Mesodermal cell (in vitro differentiated cells): ENCODE results near the gene NEK11.

Experiments used
- H3K27ac ChIP-seq: 2 replicates; pipeline ENCODE4 v1.7.0; 2013; ENCODE audit warnings: mild to moderate bottlenecking, low read depth, low read length, moderate library complexity; ENCODE audit not compliant: severe bottlenecking
- H3K36me3 ChIP-seq: 2 replicates; pipeline ENCODE4 v1.7.1; 2013; ENCODE audit warnings: mild to moderate bottlenecking, low read length, moderate library complexity; ENCODE audit not compliant: control insufficient read depth, insufficient read depth
- H3K4me1 ChIP-seq: one replicate; pipeline ENCODE4 v1.7.1; 2013; ENCODE audit warnings: mild to moderate bottlenecking, low read length; ENCODE audit not compliant: insufficient read depth, control insufficient read depth, poor library complexity, severe bottlenecking
- H3K4me3 ChIP-seq: 2 replicates; pipeline ENCODE4 v1.7.0; 2013; ENCODE audit warnings: low read length, control low read depth, mild to moderate bottlenecking; ENCODE audit not compliant: insufficient read depth, poor library complexity, severe bottlenecking; ENCODE audit errors: extremely low read depth
- H3K9me3 ChIP-seq: 2 replicates; pipeline ENCODE4 v1.7.1; 2013; ENCODE audit warnings: mild to moderate bottlenecking, low read length, moderate library complexity; ENCODE audit not compliant: control insufficient read depth
- WGBS, 2 experiments: methylation state at CpG; one replicate each; pipeline ENCODE4 v1.1.5; 2013; ENCODE audit warnings: missing lambda C conversion rate in 2 of 2; ENCODE audit not compliant: insufficient coverage in 2 of 2; 5-methylcytosine and 5-hydroxymethylcytosine counted together

The NEK11 gene

GRCh38 chr3:131250466-131250865, 223.8 kb downstream of the NEK11 start:
- Histone ChIP-seq H3K4me1 (no peaks in the 10 kb centered on the region), H3K9me3 (no peaks in the 10 kb centered on the region), H3K4me3 (no peak overlapping the region), H3K36me3 (no peaks in the 10 kb centered on the region), H3K27ac (no peak overlapping the region)
- 73 to 94% methylated on average over 1 to 2 of the region's 2 CpGs for WGBS, 2 experiments

GRCh38 chr3:131260525-131260924, 233.8 kb downstream of the NEK11 start:
- peaks cover 3% of the 10 kb centered on the region for H3K9me3 ChIP-seq
- no peak overlapping the region for H3K4me3 ChIP-seq
- H3K4me1 ChIP-seq, result no peaks in the 10 kb centered on the region
- WGBS, 2 experiments, result 80 to 91% methylated on average over 2 of the region's 3 CpGs
- H3K27ac ChIP-seq, result no peak overlapping the region
- H3K36me3 ChIP-seq, result no peaks in the 10 kb centered on the region

GRCh38 chr3:131261104-131261503, 234.4 kb downstream of the NEK11 start:
- Histone ChIP-seq H3K9me3 (peaks cover 3% of the 10 kb centered on the region), H3K4me3 (no peak overlapping the region), H3K36me3 (no peaks in the 10 kb centered on the region), H3K4me1 (no peaks in the 10 kb centered on the region), H3K27ac (no peak overlapping the region)
- WGBS, 2 experiments, result 90% methylated on average over 1 of the region's 1 CpG; no CpG with 5 or more reads in 1 of the 2 experiments

- WGBS, 2 experiments, result 80% methylated on average over 1 of the region's 1 CpG; no CpG with 5 or more reads in 1 of the 2 experiments
Observed at GRCh38 chr3:131275556-131275955, 248.9 kb downstream of the NEK11 start.

GRCh38 chr3:131277836-131278497, 251.3 kb downstream of the NEK11 start:
- 90 to 100% methylated on average over 2 of the region's 2 CpGs for WGBS, 2 experiments
- no peak overlapping the region for H3K4me3 ChIP-seq
- no peak overlapping the region for H3K27ac ChIP-seq
- no peaks in the 10 kb centered on the region for H3K9me3 ChIP-seq
- H3K4me1 ChIP-seq, result no peaks in the 10 kb centered on the region
- H3K36me3 ChIP-seq, result no peaks in the 10 kb centered on the region

More at GRCh38 chr3:131275556-131275955, 248.9 kb downstream of the NEK11 start:
- Histone ChIP-seq H3K4me3 (no peak overlapping the region), H3K27ac (no peak overlapping the region), H3K4me1 (no peaks in the 10 kb centered on the region), H3K36me3 (no peaks in the 10 kb centered on the region), H3K9me3 (no peaks in the 10 kb centered on the region)

GRCh38 chr3:131279577-131279976, 252.9 kb downstream of the NEK11 start:
- WGBS, 2 experiments, result 89 to 90% methylated on average over 2 of the region's 2 CpGs
- Histone ChIP-seq H3K27ac (no peak overlapping the region), H3K4me1 (no peaks in the 10 kb centered on the region), H3K4me3 (no peak overlapping the region), H3K9me3 (no peaks in the 10 kb centered on the region), H3K36me3 (no peaks in the 10 kb centered on the region)

GRCh38 chr3:131282379-131282778, 255.7 kb downstream of the NEK11 start:
- WGBS, 2 experiments, result 100% methylated on average over 2 of the region's 2 CpGs; no CpG with 5 or more reads in 1 of the 2 experiments
- no peak overlapping the region for H3K4me3 ChIP-seq

GRCh38 chr3:131282967-131283366, 256.3 kb downstream of the NEK11 start:
- Histone ChIP-seq H3K27ac (no peak overlapping the region), H3K4me3 (no peak overlapping the region), H3K9me3 (no peaks in the 10 kb centered on the region), H3K36me3 (no peaks in the 10 kb centered on the region), H3K4me1 (no peaks in the 10 kb centered on the region)
- no CpG with 5 or more reads among the region's 1 CpG for WGBS, 2 experiments

More at GRCh38 chr3:131282379-131282778, 255.7 kb downstream of the NEK11 start:
- no peak overlapping the region for H3K27ac ChIP-seq
- H3K4me1 ChIP-seq, result no peaks in the 10 kb centered on the region
- no peaks in the 10 kb centered on the region for H3K9me3 ChIP-seq
- H3K36me3 ChIP-seq, result no peaks in the 10 kb centered on the region

GRCh38 chr3:131283862-131284261, 257.2 kb downstream of the NEK11 start:
- no peaks in the 10 kb centered on the region for H3K36me3 ChIP-seq
- no peak overlapping the region for H3K27ac ChIP-seq
- no peaks in the 10 kb centered on the region for H3K4me1 ChIP-seq
- H3K9me3 ChIP-seq, result no peaks in the 10 kb centered on the region
- 75 to 90% methylated on average over 3 of the region's 3 CpGs for WGBS, 2 experiments
- H3K4me3 ChIP-seq, result no peak overlapping the region

GRCh38 chr3:131284302-131284701, 257.6 kb downstream of the NEK11 start:
- Histone ChIP-seq H3K27ac (no peak overlapping the region), H3K4me3 (no peak overlapping the region), H3K9me3 (no peaks in the 10 kb centered on the region), H3K4me1 (no peaks in the 10 kb centered on the region), H3K36me3 (no peaks in the 10 kb centered on the region)
- WGBS, 2 experiments, result 80% methylated on average over 1 of the region's 1 CpG; no CpG with 5 or more reads in 1 of the 2 experiments

GRCh38 chr3:131285456-131285855, 258.8 kb downstream of the NEK11 start:
- 88 to 91% methylated on average over 1 to 2 of the region's 3 CpGs for WGBS, 2 experiments
- no peak overlapping the region for H3K4me3 ChIP-seq
- H3K36me3 ChIP-seq, result no peaks in the 10 kb centered on the region
- H3K27ac ChIP-seq, result no peak overlapping the region
- H3K9me3 ChIP-seq, result no peaks in the 10 kb centered on the region
- no peaks in the 10 kb centered on the region for H3K4me1 ChIP-seq
